ENCODE results near the gene NUP43. TPM values are rescaled to one million over a fixed set of nuclear protein-coding genes. Genes with fewer than 3 reads are reported as not detected.
"Not testable (repeated sequence)": the region's sequence is repeated elsewhere in the genome, so short reads cannot be mapped to it uniquely, and the experiment has no call there.

Gene NUP43
- total and polyA plus RNA-seq, 2 donors, result 10.8 to 30.2 TPM

GRCh38 chr6:149698175-149698574 lies 48.2 kb downstream of the NUP43 start:
- Histone ChIP-seq H3K36me3 (ENCODE audit: insufficient read depth) (peaks cover 4% of the 10 kb centered on the region), H3K27ac (ENCODE audit: low read depth) (no peak overlapping the region), H3K4me3 (ENCODE audit: low read depth, low read length) (no peak overlapping the region), H3K4me1 (ENCODE audit: insufficient read depth) (no peaks in the 10 kb centered on the region)
- DNase-seq (ENCODE audit: extremely low spot score), result no peak
- 97% methylated on average over 2 of the region's 2 CpGs for WGBS

- H3K4me3 ChIP-seq (ENCODE audit: low read depth, low read length), result no peak overlapping the region
- WGBS, result 34% methylated on average over 1 of the region's 1 CpG
- peaks cover 7% of the 10 kb centered on the region for H3K36me3 ChIP-seq (ENCODE audit: insufficient read depth)
- DNase-seq (ENCODE audit: extremely low spot score), result no peak
- no peaks in the 10 kb centered on the region for H3K4me1 ChIP-seq (ENCODE audit: insufficient read depth)
- H3K27ac ChIP-seq (ENCODE audit: low read depth), result no peak overlapping the region
Observed at GRCh38 chr6:149696901-149697300, 49.4 kb downstream of the NUP43 start.

GRCh38 chr6:149694921-149695320 lies 51.4 kb downstream of the NUP43 start:
- H3K27ac ChIP-seq (ENCODE audit: low read depth), result no peak overlapping the region
- no peak overlapping the region for H3K4me3 ChIP-seq (ENCODE audit: low read depth, low read length)
- H3K4me1 ChIP-seq (ENCODE audit: insufficient read depth), result no peaks in the 10 kb centered on the region
- peaks cover 7% of the 10 kb centered on the region for H3K36me3 ChIP-seq (ENCODE audit: insufficient read depth)
- no peak for DNase-seq (ENCODE audit: extremely low spot score)
- WGBS, result 80% methylated on average over 2 of the region's 2 CpGs

GRCh38 chr6:149691201-149691600 lies 55.1 kb downstream of the NUP43 start:
- DNase-seq (ENCODE audit: extremely low spot score), result no peak
- H3K4me3 ChIP-seq (ENCODE audit: low read depth, low read length), result no peak overlapping the region
- H3K27ac ChIP-seq (ENCODE audit: low read depth), result no peak overlapping the region
- peaks cover 11% of the 10 kb centered on the region for H3K36me3 ChIP-seq (ENCODE audit: insufficient read depth)
- 100% methylated on average over 2 of the region's 2 CpGs for WGBS
- no peaks in the 10 kb centered on the region for H3K4me1 ChIP-seq (ENCODE audit: insufficient read depth)

- H3K4me1 ChIP-seq (ENCODE audit: insufficient read depth), result no peaks in the 10 kb centered on the region
- no peak overlapping the region for H3K4me3 ChIP-seq (ENCODE audit: low read depth, low read length)
- H3K27ac ChIP-seq (ENCODE audit: low read depth), result no peak overlapping the region
- H3K36me3 ChIP-seq (ENCODE audit: insufficient read depth), result peaks cover 9% of the 10 kb centered on the region
- 85% methylated on average over 7 of the region's 7 CpGs for WGBS
- DNase-seq (ENCODE audit: extremely low spot score), result no peak
Observed at GRCh38 chr6:149686230-149686629, 60.1 kb downstream of the NUP43 start.

GRCh38 chr6:149683256-149683859 lies 63.0 kb downstream of the NUP43 start:
- no peak for DNase-seq (ENCODE audit: extremely low spot score)
- no peak overlapping the region for H3K27ac ChIP-seq (ENCODE audit: low read depth)
- H3K4me1 ChIP-seq (ENCODE audit: insufficient read depth), result no peaks in the 10 kb centered on the region
- H3K36me3 ChIP-seq (ENCODE audit: insufficient read depth), result peaks cover 7% of the 10 kb centered on the region
- 89% methylated on average over 4 of the region's 4 CpGs for WGBS
- no peak overlapping the region for H3K4me3 ChIP-seq (ENCODE audit: low read depth, low read length)

- H3K27ac ChIP-seq (ENCODE audit: low read depth); H3K36me3 ChIP-seq (ENCODE audit: insufficient read depth); H3K4me1 ChIP-seq (ENCODE audit: insufficient read depth); DNase-seq (ENCODE audit: extremely low spot score); H3K4me3 ChIP-seq (ENCODE audit: low read depth, low read length): not testable (repeated sequence)
- WGBS, result 95% methylated on average over 14 of the region's 14 CpGs
Observed at GRCh38 chr6:149681845-149682244, 64.5 kb downstream of the NUP43 start.

GRCh38 chr6:149681209-149681608 lies 65.1 kb downstream of the NUP43 start:
- Histone ChIP-seq H3K27ac (ENCODE audit: low read depth) (no peak overlapping the region), H3K4me1 (ENCODE audit: insufficient read depth) (no peaks in the 10 kb centered on the region), H3K4me3 (ENCODE audit: low read depth, low read length) (no peak overlapping the region), H3K36me3 (ENCODE audit: insufficient read depth) (peaks cover 7% of the 10 kb centered on the region)
- no peak for DNase-seq (ENCODE audit: extremely low spot score)

GRCh38 chr6:149680503-149680902 lies 65.8 kb downstream of the NUP43 start:
- 61% methylated on average over 1 of the region's 1 CpG for WGBS
- Histone ChIP-seq H3K4me1 (ENCODE audit: insufficient read depth) (no peaks in the 10 kb centered on the region), H3K36me3 (ENCODE audit: insufficient read depth) (peaks cover 9% of the 10 kb centered on the region), H3K4me3 (ENCODE audit: low read depth, low read length) (no peak overlapping the region), H3K27ac (ENCODE audit: low read depth) (no peak overlapping the region)
- no peak for DNase-seq (ENCODE audit: extremely low spot score)

Other genes with a start within 250 kb of the NUP43 start
- 60.9 TPM for gene PPIL4, start 200.5 kb downstream of the NUP43 start, total RNA-seq
- gene PPIL4, start 200.5 kb downstream of the NUP43 start, polyA plus RNA-seq, result 19.6 TPM
- gene GINM1, start 180.2 kb downstream of the NUP43 start, total RNA-seq, result 80.8 TPM
- 73.5 TPM for gene GINM1, start 180.2 kb downstream of the NUP43 start, polyA plus RNA-seq
- 28.8 TPM for gene KATNA1, start 97.8 kb downstream of the NUP43 start, total RNA-seq
- gene KATNA1, start 97.8 kb downstream of the NUP43 start, polyA plus RNA-seq, result 18.8 TPM
- gene LATS1, start 28.4 kb downstream of the NUP43 start, total RNA-seq, result 36.7 TPM
- gene LATS1, start 28.4 kb downstream of the NUP43 start, polyA plus RNA-seq, result 12.1 TPM
- 65.5 TPM for gene PCMT1, start 3.2 kb upstream of the NUP43 start, total RNA-seq
- 104 TPM for gene PCMT1, start 3.2 kb upstream of the NUP43 start, polyA plus RNA-seq
- gene LRP11, start 117.8 kb upstream of the NUP43 start, total RNA-seq, result 50.2 TPM
- 26.6 TPM for gene LRP11, start 117.8 kb upstream of the NUP43 start, polyA plus RNA-seq
- 0.74 TPM for gene RAET1E, start 151.6 kb upstream of the NUP43 start, total RNA-seq
- gene RAET1E, start 151.6 kb upstream of the NUP43 start, polyA plus RNA-seq, result 0.99 TPM
- gene RAET1G, start 176.6 kb upstream of the NUP43 start, total RNA-seq, result 1.2 TPM
- gene RAET1G, start 176.6 kb upstream of the NUP43 start, polyA plus RNA-seq, result 3.4 TPM
- gene ULBP2, start 195.5 kb upstream of the NUP43 start, total RNA-seq, result 0.26 TPM
- 0.49 TPM for gene ULBP2, start 195.5 kb upstream of the NUP43 start, polyA plus RNA-seq
- 0.16 TPM for gene ULBP1, start 217.4 kb upstream of the NUP43 start, total RNA-seq
- gene ULBP1, start 217.4 kb upstream of the NUP43 start, polyA plus RNA-seq, result 0.03 TPM

Measured in urinary bladder (tissue), 4 donors.